RWPE2 (cell line): ENCODE results near the gene EML4.

Source experiments
- ATAC-seq: fragments of 200-7000 bp; cut with Tn5 transposase; 3 replicates; pipeline ENCODE4 v1.9.1; 2021; ENCODE audit warnings: low read depth
- DNase-seq: peaks from one replicate; pipeline ENCODE4 v3.0.0-alpha.2; 2020; ENCODE audit warnings: low spot score
- H3K27ac ChIP-seq: fragments of 450-650 bp; 2 replicates; pipeline ENCODE4 v1.5.1; 2017; ENCODE audit warnings: mild to moderate bottlenecking; ENCODE audit not compliant: poor library complexity, severe bottlenecking
- H3K27me3 ChIP-seq: fragments of 250-450 bp; sonication (Bioruptor Pico); 2 replicates; pipeline ENCODE4 v1.5.1; 2021; ENCODE audit warnings: mild to moderate bottlenecking, moderate library complexity; ENCODE audit not compliant: insufficient read depth, poor library complexity, severe bottlenecking
- H3K36me3 ChIP-seq: fragments of 250-450 bp; sonication (Bioruptor Pico); 2 replicates; pipeline ENCODE4 v1.5.1; 2020; ENCODE audit warnings: low read depth, mild to moderate bottlenecking, moderate library complexity
- H3K4me1 ChIP-seq: fragments of 250-450 bp; sonication (Bioruptor Pico); 2 replicates; pipeline ENCODE4 v1.5.1; 2021; ENCODE audit warnings: mild to moderate bottlenecking, moderate library complexity; ENCODE audit not compliant: insufficient read depth, poor library complexity, severe bottlenecking
- H3K4me3 ChIP-seq: fragments of 250-450 bp; sonication (Bioruptor Pico); 2 replicates; pipeline ENCODE4 v1.5.1; 2021; ENCODE audit warnings: mild to moderate bottlenecking, moderate library complexity; ENCODE audit not compliant: severe bottlenecking
- H3K9me3 ChIP-seq: fragments of 250-450 bp; sonication (Bioruptor Pico); 2 replicates; pipeline ENCODE4 v1.5.1; 2021; ENCODE audit warnings: mild to moderate bottlenecking, moderate library complexity; ENCODE audit not compliant: severe bottlenecking
- CTCF ChIP-seq: fragments of 450-650 bp; IDR thresholded peaks from one replicate; pipeline ENCODE4 v1.5.1; 2017; ENCODE audit warnings: mild to moderate bottlenecking, moderate library complexity; ENCODE audit not compliant: poor library complexity, severe bottlenecking

Gene EML4

GRCh38 chr2:42136782-42137124 lies 32.4 kb upstream of the EML4 start:
- Histone ChIP-seq H3K27ac (no peak overlapping the region), H3K36me3 (no peaks in the 10 kb centered on the region), H3K27me3 (no peaks in the 10 kb centered on the region), H3K4me1 (peaks cover 38% of the 10 kb centered on the region), H3K9me3 (no peaks in the 10 kb centered on the region), H3K4me3 (no peak overlapping the region)
- no peak for DNase-seq
- no peak for ATAC-seq
- TF ChIP-seq CTCF, result no peak

- Histone ChIP-seq H3K9me3 (no peaks in the 10 kb centered on the region), H3K36me3 (no peaks in the 10 kb centered on the region), H3K4me3 (no peak overlapping the region), H3K27ac (no peak overlapping the region), H3K27me3 (no peaks in the 10 kb centered on the region), H3K4me1 (peaks cover 38% of the 10 kb centered on the region)
- DNase-seq, result no peak
- no peak for TF ChIP-seq CTCF
- ATAC-seq, result no peak
Observed at GRCh38 chr2:42137125-42137841, 31.9 kb upstream of the EML4 start.

- no peak for TF ChIP-seq CTCF
- H3K4me1 ChIP-seq, result peaks cover 33% of the 10 kb centered on the region
Observed at GRCh38 chr2:42138163-42139015, 30.8 kb upstream of the EML4 start.

GRCh38 chr2:42139101-42139500 lies 30.1 kb upstream of the EML4 start:
- H3K27me3 ChIP-seq, result no peaks in the 10 kb centered on the region
- no peak for ATAC-seq
- TF ChIP-seq CTCF, result no peak
- no peaks in the 10 kb centered on the region for H3K9me3 ChIP-seq
- peaks cover 31% of the 10 kb centered on the region for H3K4me1 ChIP-seq
- peak overlapping the region; percentile 17 for H3K27ac ChIP-seq
- H3K36me3 ChIP-seq, result no peaks in the 10 kb centered on the region
- no peak for DNase-seq
- H3K4me3 ChIP-seq, result no peak overlapping the region

More at GRCh38 chr2:42138163-42139015, 30.8 kb upstream of the EML4 start:
- H3K27me3 ChIP-seq, result no peaks in the 10 kb centered on the region
- H3K4me3 ChIP-seq, result no peak overlapping the region
- no peaks in the 10 kb centered on the region for H3K9me3 ChIP-seq
- peak overlapping the region; percentile 17 for H3K27ac ChIP-seq
- ATAC-seq, result peak; percentile 72
- H3K36me3 ChIP-seq, result no peaks in the 10 kb centered on the region
- DNase-seq, result no peak
